Hepatocyte (in vitro differentiated cells): ENCODE measurements around the gene COPS6. TPM values are rescaled to one million over a fixed set of nuclear protein-coding genes. Genes with fewer than 3 reads are reported as not detected.

ENCODE experiments used
- DNase-seq: peaks from one replicate; pipeline ENCODE4 v3.0.0-alpha.2; 2016; ENCODE audit warnings: low spot score
- H2AFZ ChIP-seq: fragments of 200-600 bp; sonication (generic); 2 replicates; pipeline ENCODE4 v1.6.0; 2016; ENCODE audit warnings: antibody characterized with exemption, mild to moderate bottlenecking
- H3K27ac ChIP-seq: fragments of 200-600 bp; sonication (generic); 2 replicates; pipeline ENCODE4 v1.5.1; 2016; ENCODE audit warnings: mild to moderate bottlenecking
- H3K27me3 ChIP-seq: fragments of 200-600 bp; sonication (generic); 2 replicates; pipeline ENCODE4 v1.6.1; 2016
- H3K36me3 ChIP-seq: fragments of 200-600 bp; sonication (generic); replicated peaks from 2 replicates; pipeline ENCODE4 v1.5.1; 2016; ENCODE audit warnings: low read depth; ENCODE audit not compliant: insufficient read depth
- H3K4me1 ChIP-seq: fragments of 200-600 bp; sonication (generic); 2 replicates; pipeline ENCODE4 v1.5.1; 2016; ENCODE audit warnings: mild to moderate bottlenecking, moderate library complexity; ENCODE audit not compliant: insufficient read depth
- H3K4me2 ChIP-seq: fragments of 200-600 bp; sonication (generic); 2 replicates; pipeline ENCODE4 v1.6.0; 2016
- H3K4me3 ChIP-seq: fragments of 200-600 bp; sonication (generic); 2 replicates; pipeline ENCODE4 v1.5.1; 2016; ENCODE audit warnings: mild to moderate bottlenecking
- H3K79me2 ChIP-seq: fragments of 200-600 bp; sonication (generic); 2 replicates; pipeline ENCODE4 v1.6.0; 2017; ENCODE audit warnings: mild to moderate bottlenecking
- H3K9me2 ChIP-seq: fragments of 200-600 bp; sonication (generic); replicated peaks from 2 replicates; pipeline ENCODE4 v1.6.0; 2017; ENCODE audit warnings: mild to moderate bottlenecking; ENCODE audit not compliant: insufficient read depth
- H3K9me3 ChIP-seq: fragments of 200-600 bp; sonication (generic); 2 replicates; pipeline ENCODE4 v1.5.1; 2016; ENCODE audit warnings: low read depth, mild to moderate bottlenecking
- H4K20me1 ChIP-seq: fragments of 200-600 bp; sonication (generic); 2 replicates; pipeline ENCODE4 v1.6.0; 2016; ENCODE audit warnings: mild to moderate bottlenecking; ENCODE audit not compliant: insufficient read depth, poor library complexity, severe bottlenecking
- EZH2 ChIP-seq: fragments of 200-600 bp; sonication (generic); IDR thresholded peaks from 2 replicates; pipeline ENCODE4 v1.6.1; 2016; ENCODE audit warnings: antibody characterized with exemption, mild to moderate bottlenecking, borderline replicate concordance
- EZH2phosphoT487 ChIP-seq: fragments of 200-600 bp; sonication (generic); IDR thresholded peaks from one replicate; pipeline ENCODE4 v1.6.1; 2018; ENCODE audit warnings: antibody characterized with exemption, mild to moderate bottlenecking, low read depth, moderate library complexity; ENCODE audit not compliant: unreplicated experiment, severe bottlenecking
- WGBS: methylation state at CpG from one replicate; pipeline ENCODE4 v1.1.6; 2016; ENCODE audit warnings: low lambda C conversion rate; ENCODE audit errors: missing lambda C conversion rate; 5-methylcytosine and 5-hydroxymethylcytosine counted together
- polyA plus RNA-seq: library from polyadenylated mRNA; unstranded; fragments of >200 nt; fragmentation: Nextera tagmentation; extraction: Ambion mirVana; gene quantifications from 2 replicates; pipeline ENCODE4 v1.2.1, GENCODE V29; 2016
- total RNA-seq: library from RNA; depleted of rRNA; stranded (reverse); fragments of >200 nt; gene quantifications from 2 replicates; pipeline ENCODE4 v1.2.3, GENCODE V29; 2014
- TF ChIP-seq, protein P1 (sequence below): fragments of 200-600 bp; sonication (generic); IDR thresholded peaks from 2 replicates; pipeline ENCODE4 v1.5.1; 2016; ENCODE audit warnings: antibody characterized with exemption, mild to moderate bottlenecking; ENCODE audit not compliant: poor library complexity

Gene COPS6
- total and polyA plus RNA-seq, 2 experiments from 2014 or later, result 41.9 to 163 TPM

DNA sequence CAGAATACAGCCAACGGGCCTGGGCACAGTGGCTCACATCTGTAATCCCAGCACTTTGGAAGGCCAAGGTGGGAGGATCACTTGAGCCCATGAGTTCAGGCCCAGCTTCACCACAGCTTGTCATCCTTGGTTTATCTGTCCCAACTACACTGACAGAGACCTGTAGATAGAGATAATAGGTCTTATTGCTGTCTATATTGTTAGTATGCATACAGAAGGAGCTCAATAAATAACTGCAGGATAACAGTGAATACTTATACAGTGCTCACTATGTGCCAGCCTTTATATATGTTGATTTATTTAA, 31.9 kb downstream of the COPS6 start:
- H3K27ac ChIP-seq, result peak overlapping the region; percentile 90
- peak overlapping the region; percentile 47 for H2AFZ ChIP-seq

DNA sequence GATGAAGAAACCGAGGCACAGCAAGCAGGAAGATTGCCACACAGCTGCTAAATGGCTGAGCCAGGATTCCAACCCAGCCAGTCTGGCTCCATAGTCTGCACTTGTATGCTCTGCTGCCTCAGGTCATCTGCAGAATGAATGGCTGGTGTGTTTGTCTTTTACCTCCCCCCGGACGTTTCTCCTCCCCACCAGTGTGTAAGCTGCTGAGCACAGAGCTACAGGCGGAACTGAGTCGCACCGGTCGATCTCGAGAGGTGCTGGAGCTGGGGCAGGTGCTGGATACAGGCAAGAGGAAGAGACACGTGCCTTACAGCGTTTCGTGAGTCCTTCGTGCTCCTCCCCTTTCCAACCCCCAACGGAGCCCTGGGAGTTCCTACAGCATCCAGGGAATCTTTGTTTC, 33.3 kb downstream of the COPS6 start:
- Histone ChIP-seq H3K9me2 (no peaks in the 10 kb centered on the region), H3K9me3 (no peaks in the 10 kb centered on the region), H3K36me3 (no peaks in the 10 kb centered on the region), H3K4me3 (no peak overlapping the region), H3K4me2 (no peak overlapping the region), H3K27ac (no peak overlapping the region), H2AFZ (no peak overlapping the region), H4K20me1 (no peaks in the 10 kb centered on the region), H3K79me2 (peaks cover 25% of the 10 kb centered on the region), H3K4me1 (peaks cover 18% of the 10 kb centered on the region), H3K27me3 (no peaks in the 10 kb centered on the region)
- TF ChIP-seq EZH2phosphoT487, result no peak
- no peak for TF ChIP-seq EZH2
- TF ChIP-seq, protein P1, sequence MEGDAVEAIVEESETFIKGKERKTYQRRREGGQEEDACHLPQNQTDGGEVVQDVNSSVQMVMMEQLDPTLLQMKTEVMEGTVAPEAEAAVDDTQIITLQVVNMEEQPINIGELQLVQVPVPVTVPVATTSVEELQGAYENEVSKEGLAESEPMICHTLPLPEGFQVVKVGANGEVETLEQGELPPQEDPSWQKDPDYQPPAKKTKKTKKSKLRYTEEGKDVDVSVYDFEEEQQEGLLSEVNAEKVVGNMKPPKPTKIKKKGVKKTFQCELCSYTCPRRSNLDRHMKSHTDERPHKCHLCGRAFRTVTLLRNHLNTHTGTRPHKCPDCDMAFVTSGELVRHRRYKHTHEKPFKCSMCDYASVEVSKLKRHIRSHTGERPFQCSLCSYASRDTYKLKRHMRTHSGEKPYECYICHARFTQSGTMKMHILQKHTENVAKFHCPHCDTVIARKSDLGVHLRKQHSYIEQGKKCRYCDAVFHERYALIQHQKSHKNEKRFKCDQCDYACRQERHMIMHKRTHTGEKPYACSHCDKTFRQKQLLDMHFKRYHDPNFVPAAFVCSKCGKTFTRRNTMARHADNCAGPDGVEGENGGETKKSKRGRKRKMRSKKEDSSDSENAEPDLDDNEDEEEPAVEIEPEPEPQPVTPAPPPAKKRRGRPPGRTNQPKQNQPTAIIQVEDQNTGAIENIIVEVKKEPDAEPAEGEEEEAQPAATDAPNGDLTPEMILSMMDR, result no peak
- DNase-seq, result no peak
- WGBS, result 79% methylated on average over 13 of the region's 13 CpGs

More for the DNA sequence above, 31.9 kb downstream of the COPS6 start:
- no peaks in the 10 kb centered on the region for H4K20me1 ChIP-seq
- WGBS, result 33% methylated on average over 1 of the region's 1 CpG
- no peaks in the 10 kb centered on the region for H3K9me3 ChIP-seq
- DNase-seq, result no peak
- peaks cover 25% of the 10 kb centered on the region for H3K79me2 ChIP-seq
- H3K9me2 ChIP-seq, result no peaks in the 10 kb centered on the region
- peak overlapping the region; percentile 51 for H3K4me3 ChIP-seq
- H3K36me3 ChIP-seq, result no peaks in the 10 kb centered on the region
- H3K27me3 ChIP-seq, result no peaks in the 10 kb centered on the region
- peak overlapping the region; percentile 72 for H3K4me2 ChIP-seq
- peaks cover 18% of the 10 kb centered on the region for H3K4me1 ChIP-seq
- TF ChIP-seq EZH2phosphoT487 (no peak), EZH2 (no peak)
- TF ChIP-seq, protein P1, result no peak

DNA sequence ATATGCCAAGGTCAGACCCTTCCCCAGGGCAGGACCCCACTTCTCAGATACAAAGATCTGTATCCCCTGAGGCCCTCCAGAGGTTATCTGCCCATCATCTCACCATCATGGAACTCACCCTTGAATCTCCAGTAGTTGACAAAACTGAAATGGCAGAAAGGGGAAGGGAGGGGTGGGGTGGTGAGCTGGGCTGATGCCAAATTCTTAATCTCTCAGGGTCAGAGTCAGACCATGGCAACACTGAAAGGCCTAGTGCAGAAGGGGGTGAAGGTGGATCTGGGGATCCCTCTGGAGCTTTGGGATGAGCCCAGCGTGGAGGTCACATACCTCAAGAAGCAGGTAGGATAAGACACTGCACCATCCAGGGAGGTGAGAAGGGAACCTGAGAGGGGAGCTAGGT, 33.8 kb downstream of the COPS6 start:
- WGBS, result 100% methylated on average over 1 of the region's 1 CpG
- no peaks in the 10 kb centered on the region for H4K20me1 ChIP-seq
- H3K27ac ChIP-seq, result no peak overlapping the region
- H3K27me3 ChIP-seq, result no peaks in the 10 kb centered on the region
- H3K9me2 ChIP-seq, result no peaks in the 10 kb centered on the region
- DNase-seq, result no peak
- no peak overlapping the region for H3K4me2 ChIP-seq
- TF ChIP-seq EZH2phosphoT487, result no peak
- TF ChIP-seq EZH2, result no peak
- TF ChIP-seq, protein P1, result no peak
- H3K79me2 ChIP-seq, result peaks cover 22% of the 10 kb centered on the region
- no peaks in the 10 kb centered on the region for H3K36me3 ChIP-seq
- H3K9me3 ChIP-seq, result no peaks in the 10 kb centered on the region
- no peak overlapping the region for H2AFZ ChIP-seq
- peaks cover 18% of the 10 kb centered on the region for H3K4me1 ChIP-seq
- no peak overlapping the region for H3K4me3 ChIP-seq
